K562 (cell line): ENCODE measurements around the gene UBASH3A. TPM values are rescaled to one million over a fixed set of nuclear protein-coding genes. Genes with fewer than 3 reads are reported as not detected.

ENCODE experiments used
- ATAC-seq: fragments of 200-7000 bp; cut with Tn5 transposase; 3 replicates; pipeline ENCODE4 v1.9.1; 2020; ENCODE audit warnings: moderate library complexity
- BruUV-seq: library from RNA; stranded (reverse); fragments of 400-500 nt; replicated peaks from 2 replicates; lab custom pipeline; 2021; lab: Mats Ljungman, UMichigan
- CTCF ChIA-PET: fragments of 300-600 bp; formaldehyde crosslinking; extraction: SDS; loops from one replicate; lab custom pipeline; 2021; ENCODE audit warnings: low intra/inter-chr PET ratio; lab: Yijun Ruan, JAX
- POLR2A ChIA-PET: fragments of 300-600, 350-650 bp; sonication (Branson Sonifier 250); formaldehyde crosslinking; extraction: SDS; loops from one replicate; lab custom pipeline; 2021; ENCODE audit warnings: antibody characterized with exemption, inconsistent platforms; lab: Yijun Ruan, JAX
- DNase-seq, 4 experiments: peaks; one replicate each; pipeline versions ENCODE4 v3.0.0 to v3.0.0-alpha.2; 2011 to 2018; ENCODE audit warnings: low spot score in 3 of 4, mixed read lengths in 3 of 4; ENCODE audit errors: extremely low read depth in 1 of 4
- FAIRE-seq: peaks from 2 replicates; lab custom pipeline; 2011; peaks lifted over from hg19 to GRCh38; lab: Jason Lieb, UNC
- H2AFZ ChIP-seq: 2 replicates; pipeline ENCODE4 v1.6.0; 2011; ENCODE audit warnings: low read depth, low read length, control low read depth, inconsistent platforms
- H3K27ac ChIP-seq: fragments of 200-600 bp; 3 replicates; pipeline ENCODE4 v1.8.0; 2011; ENCODE audit warnings: low read depth, mild to moderate bottlenecking, control low read depth, inconsistent platforms, low read length, moderate library complexity, mixed read lengths; ENCODE audit errors: extremely low read depth
- H3K27me3 ChIP-seq, 2 experiments: fragments of 300-600 bp in 1 of 2; 2 replicates in 1 of 2; 3 replicates in 1 of 2; pipeline versions ENCODE4 v1.6.0 to v1.8.0; 2011; ENCODE audit warnings: inconsistent platforms in 2 of 2, low read length in 2 of 2, mild to moderate bottlenecking in 1 of 2, mixed read lengths in 1 of 2, moderate library complexity in 1 of 2; ENCODE audit not compliant: control insufficient read depth in 2 of 2, insufficient read depth in 2 of 2
- H3K36me3 ChIP-seq: fragments of 300-600 bp; 3 replicates; pipeline ENCODE4 v1.8.0; 2011; ENCODE audit warnings: mild to moderate bottlenecking, low read length, inconsistent platforms; ENCODE audit not compliant: control insufficient read depth, insufficient read depth
- H3K4me1 ChIP-seq, 2 experiments: fragments of 200-600 bp in 1 of 2; replicated peaks in 1 of 2; 2 replicates in 1 of 2; 3 replicates in 1 of 2; pipeline versions ENCODE4 v1.5.1 to v1.8.0; 2011; ENCODE audit warnings: inconsistent platforms in 2 of 2, low read length in 2 of 2, mild to moderate bottlenecking in 1 of 2, mixed read lengths in 1 of 2, moderate library complexity in 1 of 2; ENCODE audit not compliant: control insufficient read depth in 2 of 2, insufficient read depth in 2 of 2
- H3K4me2 ChIP-seq: 2 replicates; pipeline ENCODE4 v1.6.1; 2011; ENCODE audit warnings: low read length, control low read depth, inconsistent platforms, mixed read lengths; ENCODE audit not compliant: insufficient read depth
- H3K4me3 ChIP-seq: fragments of 200-600 bp; sonication (generic), shearing (Covaris generic); 2 replicates; pipeline ENCODE4 v1.5.1; 2016; ENCODE audit warnings: control low read depth, inconsistent platforms
- H3K79me2 ChIP-seq: fragments of 200-600 bp; 3 replicates; pipeline ENCODE4 v1.8.0; 2011; ENCODE audit warnings: low read length, inconsistent platforms; ENCODE audit not compliant: control insufficient read depth, insufficient read depth
- H3K9ac ChIP-seq, 2 experiments: 2 replicates each; pipeline versions ENCODE4 v1.6.0 to v1.6.1; 2011; ENCODE audit warnings: low read depth in 2 of 2, low read length in 2 of 2, control low read depth in 1 of 2, inconsistent platforms in 1 of 2, mild to moderate bottlenecking in 1 of 2, mixed read lengths in 1 of 2; ENCODE audit not compliant: insufficient read depth in 1 of 2
- H3K9me1 ChIP-seq: one replicate; pipeline ENCODE4 v1.6.0; 2011; ENCODE audit warnings: inconsistent platforms, mild to moderate bottlenecking, low read length, moderate library complexity; ENCODE audit not compliant: control insufficient read depth, insufficient read depth
- H3K9me3 ChIP-seq: replicated peaks from 2 replicates; pipeline ENCODE4 v1.5.1; 2011; ENCODE audit warnings: low read depth, low read length, inconsistent platforms; ENCODE audit not compliant: control insufficient read depth, insufficient read depth
- H4K20me1 ChIP-seq: replicated peaks from 2 replicates; pipeline ENCODE4 v1.6.1; 2011; ENCODE audit warnings: low read length, inconsistent platforms, mixed read lengths; ENCODE audit not compliant: control insufficient read depth, insufficient read depth
- BRF1 ChIP-seq: IDR thresholded peaks from 3 replicates; pipeline ENCODE4 v1.6.1; 2011; ENCODE audit warnings: borderline replicate concordance, mild to moderate bottlenecking; ENCODE audit not compliant: insufficient read length; ENCODE audit errors: extremely low read depth
- WGBS: fragments of 100-300 bp; shearing (Covaris generic); methylation state at CpG from one replicate; pipeline ENCODE4 v1.1.6; 2016; ENCODE audit warnings: low coverage, mixed read lengths; ENCODE audit not compliant: insufficient coverage; ENCODE audit errors: missing lambda C conversion rate; 5-methylcytosine and 5-hydroxymethylcytosine counted together
- in situ Hi-C: fragments of 300-500 bp; cut with MboI; formaldehyde crosslinking; loops from 4 replicates; pipeline ENCODE4 v1.15.0; 2018; ENCODE audit warnings: inconsistent platforms, mixed read lengths
- intact Hi-C: fragments of 100-400 bp; cut with micrococcal nuclease; formaldehyde crosslinking; loops from 2 replicates; pipeline ENCODE4 v1.14.2; 2022
- polyA plus RNA-seq, 8 experiments: library from polyadenylated mRNA; depleted of rRNA in 4 of 8; stranded (reverse) in 5 of 8; unstranded in 3 of 8; fragments of >200 nt; fragmentation: Nextera tagmentation in 2 of 8; fragmentation: Illumina TruSeq in 1 of 8; extraction: Ambion mirVana in 2 of 8; extraction: Trizol in 1 of 8; gene quantifications; 2 replicates each; pipeline versions ENCODE4 v1.2.1 to v1.2.3, GENCODE V29; 2011 to 2014; ENCODE audit warnings: inconsistent platforms in 1 of 8, missing spikeins in 1 of 8
- total RNA-seq, 7 experiments: library from RNA; depleted of rRNA in 6 of 7; stranded (reverse); fragments of >200 nt in 6 of 7; fragmentation: Illumina TruSeq in 2 of 7; extraction: Trizol in 2 of 7; gene quantifications; 2 replicates each; pipeline versions ENCODE4 v1.2.1 to v1.2.3, GENCODE V29; 2011 to 2021; ENCODE audit warnings: low replicate concordance in 1 of 7
- TF ChIP-seq, protein P1 (sequence below), 2 experiments: fragments of 450-650 bp in 1 of 2; sonication (generic) in 1 of 2; formaldehyde crosslinking in 1 of 2; IDR thresholded peaks in 1 of 2; conservative IDR thresholded peaks in 1 of 2; 2 replicates each; pipeline versions ENCODE4 v1.6.1 to v1.8.1; 2016 to 2023; ENCODE audit warnings: mild to moderate bottlenecking in 2 of 2, moderate library complexity in 2 of 2, inconsistent platforms in 1 of 2, missing genetic modification reagents in 1 of 2

The UBASH3A gene
- total and polyA plus RNA-seq, 9 of the 15 experiments (the other 6 are each of a cell fraction or from before 2014, with no cell fraction given): 0.23 to 1.8 (median 1.1) TPM

DNA sequence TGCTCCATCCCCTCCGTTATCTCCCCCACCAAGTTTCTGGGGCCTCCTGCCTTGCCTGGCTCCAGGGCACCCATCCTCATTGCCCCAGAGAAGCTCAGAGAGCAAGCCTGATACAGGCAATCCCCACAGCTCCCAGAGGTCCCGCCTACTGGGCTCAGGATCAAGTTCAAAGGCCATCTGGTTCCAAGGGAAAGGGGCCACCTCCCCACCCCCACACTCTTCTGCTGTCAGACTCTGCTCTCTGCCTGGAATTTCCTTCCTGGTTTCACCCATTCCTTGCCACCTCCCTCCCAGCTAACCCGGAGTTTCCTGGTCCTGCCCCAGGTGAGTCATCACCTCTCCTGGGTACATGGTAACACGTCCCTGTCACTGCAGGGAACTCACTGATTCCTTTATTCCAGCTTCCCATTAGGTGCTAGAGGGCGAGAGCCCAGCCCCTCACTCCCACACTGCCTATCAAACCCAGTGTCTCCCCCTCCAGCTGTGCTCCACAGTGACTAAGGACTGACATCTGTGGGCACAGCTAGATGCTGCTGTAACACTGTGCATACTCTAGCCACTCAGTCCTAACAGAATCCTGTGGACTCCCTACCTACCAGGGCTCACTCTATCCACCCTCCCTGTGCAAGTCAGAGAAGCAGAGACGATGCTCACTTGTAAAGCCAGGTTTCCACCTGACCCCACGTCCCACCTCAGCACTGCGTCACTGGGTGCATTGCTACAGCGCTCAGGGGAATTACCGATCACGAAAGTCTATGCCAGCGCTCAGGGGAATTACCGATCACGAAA is 70.5 kb downstream of the UBASH3A start:
- no peaks in the 10 kb centered on the region for H3K79me2 ChIP-seq
- peaks cover 0 to 3% of the 10 kb centered on the region in 2 experiments; a peak in 1 of 5 replicates for H3K4me1 ChIP-seq
- no peak overlapping the region for H3K9ac ChIP-seq
- no peak overlapping the region for H3K4me2 ChIP-seq
- ChIA-PET CTCF (no interaction called here), POLR2A (interaction anchor here (0.5 to 0.6 kb wide), 2 partner anchors 14 to 140 kb away, joined by 3 to 4 read pairs; no protein-coding TSS in a partner anchor)
- no peaks in the 10 kb centered on the region for H4K20me1 ChIP-seq
- TF ChIP-seq BRF1: no peak
- TF ChIP-seq, protein P1, sequence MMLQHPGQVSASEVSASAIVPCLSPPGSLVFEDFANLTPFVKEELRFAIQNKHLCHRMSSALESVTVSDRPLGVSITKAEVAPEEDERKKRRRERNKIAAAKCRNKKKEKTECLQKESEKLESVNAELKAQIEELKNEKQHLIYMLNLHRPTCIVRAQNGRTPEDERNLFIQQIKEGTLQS (IDR thresholded peaks at IDR 0.05): peak; percentile 21; the same call in 1 of the 2 replicates
- TF ChIP-seq, protein P1 (CRISPR knock-in tag; conservative IDR thresholded peaks at IDR 0.05): no peak
- H3K27me3 ChIP-seq: peaks cover 46 to 64% of the 10 kb centered on the region in 2 experiments
- no peak for DNase-seq
- no peak for FAIRE-seq
- H3K27ac ChIP-seq: no peak overlapping the region
- BruUV-seq: no TSS peak
- H2AFZ ChIP-seq: no peak overlapping the region
- no peaks in the 10 kb centered on the region for H3K9me3 ChIP-seq
- in situ Hi-C loops: no loop called here
- H3K9me1 ChIP-seq: no peaks in the 10 kb centered on the region
- intact Hi-C loops: no loop called here
- H3K36me3 ChIP-seq: no peaks in the 10 kb centered on the region
- WGBS: 6% methylated on average over 13 of the region's 14 CpGs
- H3K4me3 ChIP-seq: no peak overlapping the region
- ATAC-seq: peak; percentile 43
